Measurements from ENCODE around the gene ZFPM1. TPM values are rescaled to one million over a fixed set of nuclear protein-coding genes. Genes with fewer than 3 reads are reported as not detected.

ZFPM1 gene
- total RNA-seq, 1 donor from 2014 or later, result 5.6 TPM

GRCh38 chr16:88529596-88529995 is 76.5 kb downstream of the ZFPM1 start:
- no peak overlapping the region for H3K27ac ChIP-seq
- no peaks in the 10 kb centered on the region for H3K36me3 ChIP-seq
- H3K27me3 ChIP-seq (ENCODE audit: low read depth), result no peaks in the 10 kb centered on the region
- H3K4me1 ChIP-seq, result peaks cover 26% of the 10 kb centered on the region
- no peak overlapping the region for H3K4me3 ChIP-seq
- DNase-seq (no peak), ATAC-seq (no peak)
- H3K9me3 ChIP-seq, result no peaks in the 10 kb centered on the region
- intact Hi-C loops (cut with DNase I), result loop anchor here (5.0 kb wide), 1 partner anchor 87 kb away; no protein-coding TSS in a partner anchor
- TF ChIP-seq, protein P1, sequence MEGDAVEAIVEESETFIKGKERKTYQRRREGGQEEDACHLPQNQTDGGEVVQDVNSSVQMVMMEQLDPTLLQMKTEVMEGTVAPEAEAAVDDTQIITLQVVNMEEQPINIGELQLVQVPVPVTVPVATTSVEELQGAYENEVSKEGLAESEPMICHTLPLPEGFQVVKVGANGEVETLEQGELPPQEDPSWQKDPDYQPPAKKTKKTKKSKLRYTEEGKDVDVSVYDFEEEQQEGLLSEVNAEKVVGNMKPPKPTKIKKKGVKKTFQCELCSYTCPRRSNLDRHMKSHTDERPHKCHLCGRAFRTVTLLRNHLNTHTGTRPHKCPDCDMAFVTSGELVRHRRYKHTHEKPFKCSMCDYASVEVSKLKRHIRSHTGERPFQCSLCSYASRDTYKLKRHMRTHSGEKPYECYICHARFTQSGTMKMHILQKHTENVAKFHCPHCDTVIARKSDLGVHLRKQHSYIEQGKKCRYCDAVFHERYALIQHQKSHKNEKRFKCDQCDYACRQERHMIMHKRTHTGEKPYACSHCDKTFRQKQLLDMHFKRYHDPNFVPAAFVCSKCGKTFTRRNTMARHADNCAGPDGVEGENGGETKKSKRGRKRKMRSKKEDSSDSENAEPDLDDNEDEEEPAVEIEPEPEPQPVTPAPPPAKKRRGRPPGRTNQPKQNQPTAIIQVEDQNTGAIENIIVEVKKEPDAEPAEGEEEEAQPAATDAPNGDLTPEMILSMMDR (IDR thresholded peaks at IDR 0.05), result no peak

DNA sequence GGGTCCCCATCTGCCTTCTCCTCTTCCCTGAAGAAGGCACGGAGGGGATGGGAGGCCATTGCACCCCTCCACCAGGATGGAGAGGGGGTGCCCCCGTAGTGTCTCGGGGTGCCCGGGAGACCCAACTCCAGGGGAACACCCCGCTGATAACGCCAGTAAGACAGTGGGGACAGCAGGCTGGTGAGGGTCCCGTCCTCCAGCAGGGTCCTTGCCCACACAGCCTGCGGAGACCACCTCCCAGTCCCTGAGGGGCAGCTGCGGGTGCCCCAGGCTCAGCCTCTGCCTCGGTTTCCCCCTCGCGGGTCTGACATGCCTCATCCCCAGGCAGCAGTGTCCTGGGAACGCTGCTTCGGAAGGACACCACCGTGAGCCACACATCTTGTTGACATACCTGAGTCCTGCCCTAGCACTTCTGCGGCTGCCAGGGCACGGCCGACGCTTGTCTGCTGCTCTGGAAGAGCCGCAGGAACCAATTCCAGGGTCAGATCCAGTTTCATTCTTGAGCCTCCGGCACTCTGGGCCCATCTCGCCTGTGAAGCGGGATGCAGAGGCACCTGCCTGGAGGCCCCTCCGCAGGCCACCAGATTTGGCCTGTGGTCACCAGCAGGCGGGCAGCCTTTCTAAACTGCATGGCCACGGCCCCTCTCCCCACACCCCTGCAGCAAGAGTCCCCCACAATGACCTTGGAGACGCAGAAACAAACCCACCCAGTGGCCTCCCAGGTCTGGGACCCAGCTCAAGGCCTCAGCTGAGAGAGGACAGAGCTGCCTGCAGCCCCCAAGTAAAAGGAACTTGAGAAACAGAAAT is 77.2 kb downstream of the ZFPM1 start:
- Histone ChIP-seq H3K4me3 (no peak overlapping the region), H3K36me3 (no peaks in the 10 kb centered on the region), H3K4me1 (peaks cover 29% of the 10 kb centered on the region), H3K27ac (no peak overlapping the region), H3K27me3 (ENCODE audit: low read depth) (no peaks in the 10 kb centered on the region), H3K9me3 (no peaks in the 10 kb centered on the region)
- no peak for DNase-seq
- TF ChIP-seq, protein P1 (IDR thresholded peaks at IDR 0.05), result no peak
- ATAC-seq, result no peak
- intact Hi-C loops (cut with DNase I), result no loop called here

DNA sequence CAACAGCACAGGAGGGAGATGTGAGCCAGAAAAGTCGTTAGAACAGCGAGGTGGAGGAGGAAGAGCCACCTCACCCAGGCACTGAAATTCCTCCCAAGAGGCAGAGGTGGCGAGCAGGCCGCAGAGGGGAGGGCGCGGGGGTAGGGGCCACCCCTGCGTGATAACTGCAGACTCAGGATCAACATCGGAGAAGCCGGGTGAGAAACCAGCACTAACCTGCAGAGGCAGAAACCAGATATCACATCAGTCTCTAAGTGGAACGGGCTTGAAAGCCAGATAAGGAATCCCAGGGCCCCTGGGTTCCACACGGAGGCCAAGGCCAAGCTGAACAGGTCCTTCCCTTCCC is 77.8 kb downstream of the ZFPM1 start:
- no peak for ATAC-seq
- no peak for DNase-seq
- TF ChIP-seq, protein P1 (IDR thresholded peaks at IDR 0.05), result no peak
- Histone ChIP-seq H3K27ac (no peak overlapping the region), H3K9me3 (no peaks in the 10 kb centered on the region), H3K4me1 (peaks cover 27% of the 10 kb centered on the region), H3K27me3 (ENCODE audit: low read depth) (no peaks in the 10 kb centered on the region), H3K36me3 (no peaks in the 10 kb centered on the region), H3K4me3 (no peak overlapping the region)
- intact Hi-C loops (cut with DNase I), result no loop called here

DNA sequence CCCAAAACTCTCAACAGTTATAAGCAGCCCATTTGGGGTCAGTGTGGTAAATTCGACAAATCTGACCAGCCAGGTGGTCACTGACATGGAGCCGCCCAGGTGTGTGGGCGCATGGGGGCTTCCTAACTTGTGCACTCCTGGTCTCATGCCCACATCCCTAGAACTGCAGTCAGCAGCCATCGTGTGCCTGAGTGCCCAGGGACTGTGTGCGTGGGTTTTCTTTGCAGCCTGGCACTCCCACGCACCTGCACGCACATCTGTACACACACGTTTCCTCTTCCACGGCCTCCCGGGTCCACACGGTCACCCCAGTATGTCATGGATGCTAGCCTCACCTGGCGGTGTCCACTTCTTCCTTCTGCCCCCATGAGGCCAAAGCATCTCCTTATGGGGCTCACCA is 78.3 kb downstream of the ZFPM1 start:
- Histone ChIP-seq H3K4me3 (no peak overlapping the region), H3K36me3 (no peaks in the 10 kb centered on the region), H3K27ac (no peak overlapping the region), H3K9me3 (no peaks in the 10 kb centered on the region), H3K4me1 (peaks cover 25% of the 10 kb centered on the region), H3K27me3 (ENCODE audit: low read depth) (no peaks in the 10 kb centered on the region)
- intact Hi-C loops (cut with DNase I), result no loop called here
- TF ChIP-seq, protein P1 (IDR thresholded peaks at IDR 0.05), result no peak
- no peak for DNase-seq
- no peak for ATAC-seq

DNA sequence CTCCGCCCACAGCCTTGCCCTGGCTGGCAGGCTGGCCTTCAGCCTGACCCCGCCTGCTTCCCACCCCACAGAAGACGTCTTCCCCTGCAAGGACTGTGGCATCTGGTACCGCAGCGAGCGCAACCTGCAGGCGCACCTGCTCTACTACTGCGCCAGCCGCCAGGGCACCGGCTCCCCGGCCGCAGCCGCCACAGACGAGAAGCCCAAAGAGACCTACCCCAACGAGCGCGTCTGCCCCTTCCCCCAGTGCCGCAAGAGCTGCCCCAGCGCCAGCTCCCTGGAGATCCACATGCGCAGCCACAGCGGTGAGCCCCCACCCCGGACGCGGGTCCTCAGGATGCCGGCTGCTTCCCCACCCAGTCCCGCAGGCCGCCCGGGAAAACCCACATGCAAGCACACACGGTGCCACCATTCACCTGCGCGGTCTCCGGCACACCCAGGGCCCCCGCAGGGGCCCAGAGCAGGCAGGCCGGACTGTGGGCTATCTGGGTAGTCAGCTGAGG is 78.9 kb downstream of the ZFPM1 start:
- no peaks in the 10 kb centered on the region for H3K36me3 ChIP-seq
- H3K27ac ChIP-seq, result no peak overlapping the region
- no peak overlapping the region for H3K4me3 ChIP-seq
- TF ChIP-seq, protein P1 (IDR thresholded peaks at IDR 0.05), result no peak
- intact Hi-C loops (cut with DNase I), result no loop called here
- peaks cover 22% of the 10 kb centered on the region for H3K4me1 ChIP-seq
- no peaks in the 10 kb centered on the region for H3K27me3 ChIP-seq (ENCODE audit: low read depth)
- DNase-seq (no peak), ATAC-seq (no peak)
- H3K9me3 ChIP-seq, result no peaks in the 10 kb centered on the region

Data from lower lobe of right lung (tissue), 2 donors.